K562 (cell line): ENCODE measurements around the gene LRRC47. TPM values are rescaled to one million over a fixed set of nuclear protein-coding genes. Genes with fewer than 3 reads are reported as not detected.

Source experiments
- KLF1 ChIP-seq: fragments of 450-650 bp; IDR thresholded peaks from 2 replicates; pipeline ENCODE4 v1.6.1; 2016; ENCODE audit warnings: missing genetic modification characterization, missing compliant biosample characterization
- TBP ChIP-seq: optimal IDR thresholded peaks from 2 replicates; pipeline ENCODE3; 2011; ENCODE audit warnings: low read depth, low read length, improper control_type of control experiment
- TCF7 ChIP-seq: sonication (generic); IDR thresholded peaks from 2 replicates; pipeline ENCODE4 v1.6.1; 2016; ENCODE audit warnings: antibody characterized with exemption, borderline replicate concordance
- TRIM24 ChIP-seq, 2 experiments: fragments of 450-650 bp; IDR thresholded peaks; 2 replicates each; pipeline ENCODE4 v1.6.1; 2016
- ZNF184 ChIP-seq: sonication (generic); formaldehyde crosslinking; IDR thresholded peaks from 2 replicates; pipeline ENCODE4 v1.5.0; 2020; ENCODE audit warnings: missing genetic modification reagents
- polyA plus RNA-seq, 8 experiments: library from polyadenylated mRNA; depleted of rRNA in 4 of 8; stranded (reverse) in 5 of 8; unstranded in 3 of 8; fragments of >200 nt; fragmentation: Nextera tagmentation in 2 of 8; fragmentation: Illumina TruSeq in 1 of 8; extraction: Ambion mirVana in 2 of 8; extraction: Trizol in 1 of 8; gene quantifications; 2 replicates each; pipeline versions ENCODE4 v1.2.1 to v1.2.3, GENCODE V29; 2011 to 2014; ENCODE audit warnings: inconsistent platforms in 1 of 8, missing spikeins in 1 of 8
- total RNA-seq, 7 experiments: library from RNA; depleted of rRNA in 6 of 7; stranded (reverse); fragments of >200 nt in 6 of 7; fragmentation: Illumina TruSeq in 2 of 7; extraction: Trizol in 2 of 7; gene quantifications; 2 replicates each; pipeline versions ENCODE4 v1.2.1 to v1.2.3, GENCODE V29; 2011 to 2021; ENCODE audit warnings: low replicate concordance in 1 of 7
- TF ChIP-seq, protein P1 (sequence below): fragments of 450-650 bp; IDR thresholded peaks from 2 replicates; pipeline ENCODE4 v1.6.1; 2016
- TF ChIP-seq, protein P2 (sequence below), 2 experiments: fragments of 450-650 bp in 1 of 2; sonication (generic) in 1 of 2; formaldehyde crosslinking in 1 of 2; IDR thresholded peaks; 2 replicates each; pipeline versions ENCODE4 v1.7.1 to v1.9.0; 2016 to 2022; ENCODE audit warnings: inconsistent platforms in 1 of 2, mild to moderate bottlenecking in 1 of 2, missing genetic modification reagents in 1 of 2
- TF ChIP-seq, protein P3 (sequence below): fragments of 250-450 bp; sonication (Bioruptor Pico); IDR thresholded peaks from 2 replicates; pipeline ENCODE4 v1.8.0; 2022; ENCODE audit warnings: inconsistent platforms, mild to moderate bottlenecking, moderate library complexity, borderline replicate concordance
- TF ChIP-seq, protein P4 (sequence below): sonication (generic); formaldehyde crosslinking; IDR thresholded peaks from 2 replicates; pipeline ENCODE4 v1.9.0; 2022; ENCODE audit warnings: mild to moderate bottlenecking, missing genetic modification reagents

The LRRC47 gene
- total and polyA plus RNA-seq, 9 of the 15 experiments (the other 6 are each of a cell fraction or from before 2014, with no cell fraction given) = 4.6 to 68.0 (median 35.9) TPM

DNA sequence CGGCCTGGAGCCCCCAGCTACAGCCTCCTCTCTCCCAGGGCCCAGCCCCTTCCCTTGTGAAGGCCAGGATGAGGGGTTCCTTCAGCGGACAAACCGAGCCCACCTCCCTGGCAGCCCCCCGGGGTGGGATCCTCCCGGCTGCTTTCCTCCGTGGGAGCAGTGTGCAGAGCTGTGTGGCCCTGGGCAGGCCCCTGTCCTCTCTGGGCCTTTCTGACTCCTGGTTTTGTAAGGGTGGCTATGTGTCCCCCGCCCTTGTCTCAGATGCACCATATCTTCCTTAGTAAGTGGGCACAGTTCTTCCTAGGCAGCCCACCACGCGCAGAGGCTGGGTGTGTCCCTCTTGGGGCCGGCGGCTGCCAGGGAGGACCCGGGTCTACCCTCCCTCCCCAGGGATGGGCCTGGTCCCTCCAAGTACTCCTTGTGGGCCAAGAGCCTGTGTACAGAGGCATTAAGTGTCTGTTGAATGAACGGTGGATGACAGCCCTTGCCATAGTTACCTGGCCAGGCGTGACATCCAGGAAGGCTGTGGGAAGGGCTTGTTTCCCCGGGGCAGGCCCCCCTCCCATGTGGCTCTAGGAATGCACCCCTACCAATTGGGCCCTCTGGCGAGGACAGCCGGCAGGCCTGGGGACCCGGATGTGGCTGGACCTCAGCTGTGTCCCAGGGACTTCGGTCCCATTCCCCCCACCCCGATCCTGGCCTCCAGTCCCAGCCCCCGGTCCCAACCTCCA is 19.9 kb downstream of the LRRC47 start (continued):
- TF ChIP-seq, protein P1, sequence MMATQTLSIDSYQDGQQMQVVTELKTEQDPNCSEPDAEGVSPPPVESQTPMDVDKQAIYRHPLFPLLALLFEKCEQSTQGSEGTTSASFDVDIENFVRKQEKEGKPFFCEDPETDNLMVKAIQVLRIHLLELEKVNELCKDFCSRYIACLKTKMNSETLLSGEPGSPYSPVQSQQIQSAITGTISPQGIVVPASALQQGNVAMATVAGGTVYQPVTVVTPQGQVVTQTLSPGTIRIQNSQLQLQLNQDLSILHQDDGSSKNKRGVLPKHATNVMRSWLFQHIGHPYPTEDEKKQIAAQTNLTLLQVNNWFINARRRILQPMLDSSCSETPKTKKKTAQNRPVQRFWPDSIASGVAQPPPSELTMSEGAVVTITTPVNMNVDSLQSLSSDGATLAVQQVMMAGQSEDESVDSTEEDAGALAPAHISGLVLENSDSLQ = no peak
- TF ChIP-seq TRIM24 (IDR thresholded peaks at IDR 0.05) = 0 out of 4 replicates have a peak, but pooled peaks of 1 of the 2 experiments have one; percentile 3
- no peak for TF ChIP-seq ZNF184 (CRISPR knock-in tag)
- TF ChIP-seq TCF7 = no peak
- TF ChIP-seq KLF1 (tag) = 0 out of 2 replicates have a peak, but pooled peaks have one; percentile 6
- TF ChIP-seq, protein P2, sequence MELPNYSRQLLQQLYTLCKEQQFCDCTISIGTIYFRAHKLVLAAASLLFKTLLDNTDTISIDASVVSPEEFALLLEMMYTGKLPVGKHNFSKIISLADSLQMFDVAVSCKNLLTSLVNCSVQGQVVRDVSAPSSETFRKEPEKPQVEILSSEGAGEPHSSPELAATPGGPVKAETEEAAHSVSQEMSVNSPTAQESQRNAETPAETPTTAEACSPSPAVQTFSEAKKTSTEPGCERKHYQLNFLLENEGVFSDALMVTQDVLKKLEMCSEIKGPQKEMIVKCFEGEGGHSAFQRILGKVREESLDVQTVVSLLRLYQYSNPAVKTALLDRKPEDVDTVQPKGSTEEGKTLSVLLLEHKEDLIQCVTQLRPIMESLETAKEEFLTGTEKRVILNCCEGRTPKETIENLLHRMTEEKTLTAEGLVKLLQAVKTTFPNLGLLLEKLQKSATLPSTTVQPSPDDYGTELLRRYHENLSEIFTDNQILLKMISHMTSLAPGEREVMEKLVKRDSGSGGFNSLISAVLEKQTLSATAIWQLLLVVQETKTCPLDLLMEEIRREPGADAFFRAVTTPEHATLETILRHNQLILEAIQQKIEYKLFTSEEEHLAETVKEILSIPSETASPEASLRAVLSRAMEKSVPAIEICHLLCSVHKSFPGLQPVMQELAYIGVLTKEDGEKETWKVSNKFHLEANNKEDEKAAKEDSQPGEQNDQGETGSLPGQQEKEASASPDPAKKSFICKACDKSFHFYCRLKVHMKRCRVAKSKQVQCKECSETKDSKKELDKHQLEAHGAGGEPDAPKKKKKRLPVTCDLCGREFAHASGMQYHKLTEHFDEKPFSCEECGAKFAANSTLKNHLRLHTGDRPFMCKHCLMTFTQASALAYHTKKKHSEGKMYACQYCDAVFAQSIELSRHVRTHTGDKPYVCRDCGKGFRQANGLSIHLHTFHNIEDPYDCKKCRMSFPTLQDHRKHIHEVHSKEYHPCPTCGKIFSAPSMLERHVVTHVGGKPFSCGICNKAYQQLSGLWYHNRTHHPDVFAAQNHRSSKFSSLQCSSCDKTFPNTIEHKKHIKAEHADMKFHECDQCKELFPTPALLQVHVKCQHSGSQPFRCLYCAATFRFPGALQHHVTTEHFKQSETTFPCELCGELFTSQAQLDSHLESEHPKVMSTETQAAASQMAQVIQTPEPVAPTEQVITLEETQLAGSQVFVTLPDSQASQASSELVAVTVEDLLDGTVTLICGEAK (IDR thresholded peaks at IDR 0.05) = 0 out of 2 replicates have a peak, but pooled peaks have one; percentile 6
- TF ChIP-seq, protein P2 (CRISPR knock-in tag; IDR thresholded peaks at IDR 0.05) = 0 out of 2 replicates have a peak, but pooled peaks have one; percentile 36
- TF ChIP-seq, protein P3, sequence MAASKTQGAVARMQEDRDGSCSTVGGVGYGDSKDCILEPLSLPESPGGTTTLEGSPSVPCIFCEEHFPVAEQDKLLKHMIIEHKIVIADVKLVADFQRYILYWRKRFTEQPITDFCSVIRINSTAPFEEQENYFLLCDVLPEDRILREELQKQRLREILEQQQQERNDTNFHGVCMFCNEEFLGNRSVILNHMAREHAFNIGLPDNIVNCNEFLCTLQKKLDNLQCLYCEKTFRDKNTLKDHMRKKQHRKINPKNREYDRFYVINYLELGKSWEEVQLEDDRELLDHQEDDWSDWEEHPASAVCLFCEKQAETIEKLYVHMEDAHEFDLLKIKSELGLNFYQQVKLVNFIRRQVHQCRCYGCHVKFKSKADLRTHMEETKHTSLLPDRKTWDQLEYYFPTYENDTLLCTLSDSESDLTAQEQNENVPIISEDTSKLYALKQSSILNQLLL = no peak
- TF ChIP-seq, protein P4, sequence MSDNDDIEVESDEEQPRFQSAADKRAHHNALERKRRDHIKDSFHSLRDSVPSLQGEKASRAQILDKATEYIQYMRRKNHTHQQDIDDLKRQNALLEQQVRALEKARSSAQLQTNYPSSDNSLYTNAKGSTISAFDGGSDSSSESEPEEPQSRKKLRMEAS = 0 out of 2 replicates have a peak, but pooled peaks have one; percentile 7
- TF ChIP-seq TBP = no peak
- TF ChIP-seq, all 486 proteins: peak for 30
